A673 (cell line): Measurements from ENCODE around the gene DRD1. TPM values are rescaled to one million over a fixed set of nuclear protein-coding genes. Genes with fewer than 3 reads are reported as not detected.
"Not testable (repeated sequence)": the region's sequence is repeated elsewhere in the genome, so short reads cannot be mapped to it uniquely, and the experiment has no call there.

ENCODE experiments used
- BruUV-seq: library from RNA; stranded (reverse); fragments of 400-500 nt; replicated peaks from 2 replicates; lab custom pipeline; 2021; lab: Mats Ljungman, UMichigan
- CTCF ChIA-PET: fragments of 300-600 bp; sonication (Branson Sonifier 250); formaldehyde crosslinking; loops from one replicate; lab custom pipeline; 2022; ENCODE audit warnings: antibody characterized with exemption; lab: Charles Lee
- POLR2A ChIA-PET: fragments of 300-600 bp; sonication (Branson Sonifier 250); formaldehyde crosslinking; loops from one replicate; lab custom pipeline; 2022; ENCODE audit warnings: antibody characterized with exemption; ENCODE audit not compliant: low non-redundant PET; lab: Charles Lee
- DNase-seq: peaks from one replicate; pipeline ENCODE4 v3.0.0-alpha.2; 2015; ENCODE audit warnings: low spot score
- H3K27ac ChIP-seq: fragments of 200-600 bp; sonication (generic); 2 replicates; pipeline ENCODE4 v1.5.1; 2016; ENCODE audit warnings: mixed run types, low read depth, mild to moderate bottlenecking, mixed read lengths, antibody characterized with exemption, low read length; ENCODE audit not compliant: poor library complexity, severe bottlenecking
- H3K27me3 ChIP-seq: fragments of 200-600 bp; sonication (generic); replicated peaks from 2 replicates; pipeline ENCODE4 v1.6.1; 2017; ENCODE audit warnings: mixed run types, low read depth, mild to moderate bottlenecking, mixed read lengths, antibody characterized with exemption, low read length; ENCODE audit not compliant: insufficient read depth, poor library complexity
- H3K36me3 ChIP-seq: fragments of 200-600 bp; sonication (generic); 2 replicates; pipeline ENCODE4 v1.6.1; 2016; ENCODE audit warnings: mixed run types, mild to moderate bottlenecking, mixed read lengths, antibody characterized with exemption, low read length; ENCODE audit not compliant: insufficient read depth, poor library complexity, severe bottlenecking
- H3K4me1 ChIP-seq: fragments of 200-600 bp; sonication (generic); 2 replicates; pipeline ENCODE4 v1.6.1; 2017; ENCODE audit warnings: mixed run types, mild to moderate bottlenecking, mixed read lengths, antibody characterized with exemption, low read length; ENCODE audit not compliant: insufficient read depth, poor library complexity, severe bottlenecking
- H3K4me3 ChIP-seq: fragments of 200-600 bp; sonication (generic); 2 replicates; pipeline ENCODE4 v1.5.1; 2016; ENCODE audit warnings: low read depth, mixed run types, mild to moderate bottlenecking, mixed read lengths, low read length; ENCODE audit not compliant: poor library complexity, severe bottlenecking
- H3K9me3 ChIP-seq: fragments of 200-600 bp; sonication (generic); 2 replicates; pipeline ENCODE4 v1.6.1; 2016; ENCODE audit warnings: mixed run types, low read depth, mild to moderate bottlenecking, mixed read lengths, antibody characterized with exemption, low read length; ENCODE audit not compliant: poor library complexity, severe bottlenecking
- CTCF ChIP-seq: fragments of 300-800, 200-600 bp; sonication (generic); conservative IDR thresholded peaks from 2 replicates; pipeline ENCODE4 v1.5.1; 2017; ENCODE audit warnings: low read depth, mild to moderate bottlenecking, antibody characterized with exemption, low read length, moderate library complexity, mixed read lengths
- EZH2 ChIP-seq: fragments of 200-600 bp; sonication (generic); IDR thresholded peaks from 2 replicates; pipeline ENCODE4 v1.6.1; 2017; ENCODE audit warnings: borderline replicate concordance, low read depth, mild to moderate bottlenecking, mixed read lengths, antibody characterized with exemption, low read length; ENCODE audit not compliant: poor library complexity, severe bottlenecking
- intact Hi-C: fragments of 100-400 bp; cut with micrococcal nuclease; formaldehyde crosslinking; loops from one replicate; pipeline ENCODE4 v1.10.0; 2022; ENCODE audit not compliant: unreplicated experiment
- total RNA-seq: library from RNA; stranded (reverse); gene quantifications from 2 replicates; pipeline ENCODE4 v1.2.3, GENCODE V29; 2021

Gene DRD1
- total RNA-seq, 1 experiment from 2014 or later = 0.77 TPM

- ChIA-PET CTCF (no interaction called here), POLR2A (no interaction called here)
- Histone ChIP-seq H3K4me1 (no peaks in the 10 kb centered on the region), H3K27me3 (peaks cover 4% of the 10 kb centered on the region), H3K27ac (no peak overlapping the region), H3K36me3 (no peaks in the 10 kb centered on the region), H3K4me3 (no peak overlapping the region), H3K9me3 (no peaks in the 10 kb centered on the region)
- DNase-seq = no peak
- TF ChIP-seq CTCF (no peak), EZH2 (no peak)
- intact Hi-C loops = no loop called here
- BruUV-seq = no TSS peak
Measured at GRCh38 chr5:175410926-175411325, 33.1 kb downstream of the DRD1 start.

GRCh38 chr5:175406300-175406699 is 37.7 kb downstream of the DRD1 start:
- ChIA-PET POLR2A (no interaction called here), CTCF (no interaction called here)
- Histone ChIP-seq H3K27me3 (peaks cover 4% of the 10 kb centered on the region), H3K4me3 (no peak overlapping the region), H3K4me1 (no peaks in the 10 kb centered on the region), H3K9me3 (no peaks in the 10 kb centered on the region), H3K27ac (no peak overlapping the region), H3K36me3 (no peaks in the 10 kb centered on the region)
- no TSS peak for BruUV-seq
- intact Hi-C loops = no loop called here
- DNase-seq = no peak
- TF ChIP-seq EZH2 (no peak), CTCF (no peak)

GRCh38 chr5:175397590-175398297 is 46.2 kb downstream of the DRD1 start:
- H3K36me3 ChIP-seq, POLR2A ChIA-PET, H3K27me3 ChIP-seq, BruUV-seq, H3K9me3 ChIP-seq, H3K27ac ChIP-seq, DNase-seq, H3K4me1 ChIP-seq, CTCF ChIA-PET, intact Hi-C loops, H3K4me3 ChIP-seq: not testable (repeated sequence)

GRCh38 chr5:175395430-175395829 is 48.6 kb downstream of the DRD1 start:
- DNase-seq, BruUV-seq, H3K9me3 ChIP-seq, intact Hi-C loops, H3K4me1 ChIP-seq, POLR2A ChIA-PET, H3K36me3 ChIP-seq, H3K27ac ChIP-seq, H3K27me3 ChIP-seq, H3K4me3 ChIP-seq, CTCF ChIA-PET: not testable (repeated sequence)
